Ureter (tissue), 1 donor: Measurements from ENCODE around the gene MAPK8IP3. TPM values are rescaled to one million over a fixed set of nuclear protein-coding genes. Genes with fewer than 3 reads are reported as not detected.

ENCODE experiments used
- DNase-seq: peaks from one replicate; pipeline ENCODE4 v3.0.0-alpha.2; 2020; ENCODE audit warnings: low spot score
- total RNA-seq: library from RNA; stranded (reverse); gene quantifications from one replicate; pipeline ENCODE4 v1.2.4, GENCODE V29; 2023
- donor health status: DM: yes; HTN: yes; CAD: no.

MAPK8IP3 gene
- total RNA-seq, 1 donor from 2014 or later = 112 TPM

GRCh38 chr16:1734816-1735215, 28.8 kb downstream of the MAPK8IP3 start:
- no peak for DNase-seq

GRCh38 chr16:1740234-1740633, 34.2 kb downstream of the MAPK8IP3 start:
- DNase-seq = no peak

- no peak for DNase-seq
Observed at GRCh38 chr16:1740781-1741490, 34.9 kb downstream of the MAPK8IP3 start.

GRCh38 chr16:1741553-1742165, 35.7 kb downstream of the MAPK8IP3 start:
- DNase-seq = no peak

GRCh38 chr16:1743376-1744337, 37.7 kb downstream of the MAPK8IP3 start:
- DNase-seq = no peak

- DNase-seq = no peak
Observed at GRCh38 chr16:1744338-1744840, 38.4 kb downstream of the MAPK8IP3 start.

- DNase-seq = no peak
Observed at GRCh38 chr16:1745181-1745899, 39.3 kb downstream of the MAPK8IP3 start.

GRCh38 chr16:1745900-1746692, 40.1 kb downstream of the MAPK8IP3 start:
- no peak for DNase-seq

GRCh38 chr16:1746693-1747195, 40.7 kb downstream of the MAPK8IP3 start:
- no peak for DNase-seq

GRCh38 chr16:1747934-1748333, 41.9 kb downstream of the MAPK8IP3 start:
- no peak for DNase-seq

- DNase-seq = no peak
Observed at GRCh38 chr16:1749152-1750117, 43.4 kb downstream of the MAPK8IP3 start.

- DNase-seq = no peak
Observed at GRCh38 chr16:1751946-1752345, 46.0 kb downstream of the MAPK8IP3 start.

GRCh38 chr16:1752853-1753252, 46.9 kb downstream of the MAPK8IP3 start:
- no peak for DNase-seq

GRCh38 chr16:1754204-1754603, 48.2 kb downstream of the MAPK8IP3 start:
- DNase-seq = no peak

GRCh38 chr16:1757714-1758461, 51.9 kb downstream of the MAPK8IP3 start:
- DNase-seq = no peak

GRCh38 chr16:1758923-1759322, 52.9 kb downstream of the MAPK8IP3 start:
- DNase-seq = no peak

GRCh38 chr16:1759511-1759910, 53.5 kb downstream of the MAPK8IP3 start:
- DNase-seq = no peak

GRCh38 chr16:1760911-1761310, 54.9 kb downstream of the MAPK8IP3 start:
- DNase-seq = no peak

- no peak for DNase-seq
Observed at GRCh38 chr16:1761751-1762150, 55.8 kb downstream of the MAPK8IP3 start.
